CD4-positive, alpha-beta T cell (primary cell): Measurements from ENCODE around the gene HNRNPL. TPM values are rescaled to one million over a fixed set of nuclear protein-coding genes. Genes with fewer than 3 reads are reported as not detected.

ENCODE experiments used
- ATAC-seq: fragments of 200-7000 bp; cut with Tn5 transposase; one replicate; pipeline ENCODE4 v1.10.0; 2022; ENCODE audit warnings: mild to moderate bottlenecking; ENCODE audit not compliant: poor library complexity
- CTCF ChIA-PET: fragments of 350-600 bp; sonication (Branson Sonifier 250); formaldehyde crosslinking; loops from one replicate; lab custom pipeline; 2021; ENCODE audit warnings: antibody characterized with exemption, inconsistent platforms; lab: Charles Lee
- POLR2A ChIA-PET: fragments of 350-600 bp; sonication (Branson Sonifier 250); formaldehyde crosslinking; loops from one replicate; lab custom pipeline; 2021; ENCODE audit warnings: antibody characterized with exemption, inconsistent platforms; lab: Charles Lee
- DNase-seq, 14 experiments: peaks; one replicate each; pipeline ENCODE4 v3.0.0-alpha.2; 2013 to 2020; ENCODE audit warnings: mixed read lengths in 2 of 14
- H3K27ac ChIP-seq, 2 donors: one replicate each; pipeline versions ENCODE4 v1.5.1 to v1.7.0; 2013; ENCODE audit warnings: low read length in 2 of 2, low read depth in 1 of 2, mild to moderate bottlenecking in 1 of 2
- H3K27me3 ChIP-seq, 2 experiments: 1 replicate in 1 of 2; 2 replicates in 1 of 2; pipeline versions ENCODE4 v1.6.1 to v1.7.0; 2013; ENCODE audit warnings: low read length in 2 of 2, control low read depth in 1 of 2, mild to moderate bottlenecking in 1 of 2, moderate library complexity in 1 of 2; ENCODE audit not compliant: insufficient read depth in 2 of 2, control insufficient read depth in 1 of 2
- H3K36me3 ChIP-seq: one replicate; pipeline ENCODE4 v1.6.1; 2013; ENCODE audit warnings: low read length, control low read depth; ENCODE audit not compliant: insufficient read depth
- H3K4me1 ChIP-seq: one replicate; pipeline ENCODE4 v1.6.1; 2013; ENCODE audit warnings: low read length, control low read depth; ENCODE audit not compliant: insufficient read depth
- H3K4me3 ChIP-seq: one replicate; pipeline ENCODE4 v1.5.1; 2013; ENCODE audit warnings: mild to moderate bottlenecking, low read length, moderate library complexity
- H3K9me3 ChIP-seq, 2 experiments: 1 replicate in 1 of 2; 2 replicates in 1 of 2; pipeline versions ENCODE4 v1.6.1 to v1.7.0; 2013; ENCODE audit warnings: low read length in 2 of 2, mild to moderate bottlenecking in 2 of 2, control low read depth in 1 of 2, moderate library complexity in 1 of 2; ENCODE audit not compliant: control insufficient read depth in 1 of 2, insufficient read depth in 1 of 2
- H3K27ac Mint-ChIP-seq: one replicate; pipeline ENCODE4 v1.8.0; 2020; ENCODE audit warnings: mixed read lengths
- H3K27me3 Mint-ChIP-seq: one replicate; pipeline ENCODE4 v1.8.0; 2021; ENCODE audit warnings: mixed read lengths
- H3K36me3 Mint-ChIP-seq: one replicate; pipeline ENCODE4 v1.8.0; 2021; ENCODE audit warnings: low read depth, mixed read lengths
- H3K4me1 Mint-ChIP-seq: one replicate; pipeline ENCODE4 v1.8.0; 2021; ENCODE audit warnings: low read depth, mixed read lengths
- H3K4me3 Mint-ChIP-seq: one replicate; pipeline ENCODE4 v1.8.0; 2020; ENCODE audit warnings: mild to moderate bottlenecking, mixed read lengths
- H3K9me3 Mint-ChIP-seq: one replicate; pipeline ENCODE4 v1.8.0; 2020; ENCODE audit warnings: mixed read lengths
- CTCF ChIP-seq: fragments of 200-600 bp; IDR thresholded peaks from one replicate; pipeline ENCODE4 v1.8.0; 2022; ENCODE audit warnings: antibody characterized with exemption, mild to moderate bottlenecking
- intact Hi-C, 2 experiments: fragments of 100-400 bp; cut with DNase I in 1 of 2; cut with micrococcal nuclease in 1 of 2; formaldehyde crosslinking; loops; one replicate each; pipeline versions ENCODE4 v1.15.1 to v1.9.0; 2023 to 2025; cut with DNase I, micrococcal nuclease
- total RNA-seq, 174 experiments: library from RNA in 2 of 174; stranded (reverse) in 2 of 174; gene quantifications; one replicate each; pipeline ENCODE4 v1.2.3 and lab custom pipeline; 2021 to 2026

Gene HNRNPL
- total RNA-seq, 2 experiments from 2014 or later: 535 to 565 TPM

GRCh38 chr19:38879400-38879751, 29.6 kb upstream of the HNRNPL start:
- Mint-ChIP-seq H3K9me3 (no peaks in the 10 kb centered on the region), H3K36me3 (peaks cover 45% of the 10 kb centered on the region), H3K27me3 (no peaks in the 10 kb centered on the region), H3K4me1 (peaks cover 33% of the 10 kb centered on the region), H3K27ac (peak overlapping the region; percentile 97), H3K4me3 (no peak overlapping the region)
- DNase-seq (no peak), ATAC-seq (no peak)
- CTCF ChIA-PET: interaction anchor here (1.0 to 2.4 kb wide), 5 partner anchors 8 to 477 kb away, joined by 3 to 12 read pairs (median 4); partner anchors contain the start of genes FAM98C, MRPS12 and SARS2
- no peak for TF ChIP-seq CTCF
- Histone ChIP-seq H3K27me3 (no peaks in the 10 kb centered on the region), H3K9me3 (no peaks in the 10 kb centered on the region), H3K36me3 (peaks cover 24% of the 10 kb centered on the region), H3K4me1 (peaks cover 55% of the 10 kb centered on the region), H3K4me3 (no peak overlapping the region), H3K27ac (peak overlapping the region; percentile 90 to 96)
- POLR2A ChIA-PET: interaction anchor here (1.5 to 3.6 kb wide), 13 partner anchors 8 to 476 kb away, joined by 5 to 32 read pairs (median 13); partner anchors contain the start of genes ECH1, FAM98C, HNRNPL and MRPS12
- intact Hi-C loops: loop anchor here (2.0 to 5.0 kb wide), 3 partner anchors 19 to 147 kb away; partner anchors contain the start of genes NFKBIB (in 1 of the 2) and SIRT2 (in 1 of the 2)

GRCh38 chr19:38878575-38879399, 29.0 kb upstream of the HNRNPL start:
- TF ChIP-seq CTCF: no peak
- ChIA-PET POLR2A (interaction anchor here (0.6 to 3.6 kb wide), 17 partner anchors 9 to 476 kb away, joined by 3 to 32 read pairs (median 11); partner anchors contain the start of genes ECH1, FAM98C, HNRNPL and MRPS12), CTCF (interaction anchor here (0.6 to 2.4 kb wide), 8 partner anchors 9 to 476 kb away, joined by 3 to 12 read pairs (median 3); partner anchors contain the start of genes FAM98C, MRPS12 and SARS2)
- peaks cover 26% of the 10 kb centered on the region for H3K36me3 ChIP-seq
- H3K27me3 ChIP-seq: no peaks in the 10 kb centered on the region
- Mint-ChIP-seq H3K4me1 (peaks cover 33% of the 10 kb centered on the region), H3K27ac (peak overlapping the region; percentile 97), H3K36me3 (peaks cover 51% of the 10 kb centered on the region), H3K4me3 (peak overlapping the region; percentile 91), H3K9me3 (no peaks in the 10 kb centered on the region), H3K27me3 (no peaks in the 10 kb centered on the region)
- peaks cover 55% of the 10 kb centered on the region for H3K4me1 ChIP-seq
- peak; percentile 35 for ATAC-seq
- no peaks in the 10 kb centered on the region for H3K9me3 ChIP-seq
- intact Hi-C loops: loop anchor here (1.0 to 5.0 kb wide), 4 partner anchors 20 to 146 kb away; partner anchors contain the start of genes NFKBIB (in 2 of the 2) and SIRT2 (in 2 of the 2)
- peak overlapping the region; percentile 90 to 96 for H3K27ac ChIP-seq
- H3K4me3 ChIP-seq: peak overlapping the region; percentile 58
- no peak for DNase-seq

- Histone ChIP-seq H3K36me3 (peaks cover 22% of the 10 kb centered on the region), H3K4me3 (peak within 1 kb of the TSS; percentile 58), H3K4me1 (peaks cover 55% of the 10 kb centered on the region), H3K27ac (peak within 1 kb of the TSS; percentile 90 to 96), H3K27me3 (no peaks in the 10 kb centered on the region), H3K9me3 (no peaks in the 10 kb centered on the region)
- Mint-ChIP-seq H3K36me3 (peaks cover 52% of the 10 kb centered on the region), H3K27me3 (no peaks in the 10 kb centered on the region), H3K9me3 (no peaks in the 10 kb centered on the region), H3K4me3 (peak within 1 kb of the TSS; percentile 91), H3K27ac (peak within 1 kb of the TSS; percentile 97), H3K4me1 (peaks cover 38% of the 10 kb centered on the region)
- ATAC-seq (peak; percentile 96), DNase-seq (peak; percentile 45 to 86 (median 73))
- intact Hi-C loops: loop anchor here (1.0 to 5.0 kb wide), 4 partner anchors 21 to 146 kb away; partner anchors contain the start of genes NFKBIB (in 2 of the 2) and SIRT2 (in 2 of the 2)
- CTCF ChIA-PET: interaction anchor here (0.6 to 2.4 kb wide), 6 partner anchors 8 to 475 kb away, joined by 3 to 12 read pairs (median 4); partner anchors contain the start of genes FAM98C, MRPS12 and SARS2
- POLR2A ChIA-PET: interaction anchor here (0.6 to 3.6 kb wide), 17 partner anchors 8 to 475 kb away, joined by 3 to 32 read pairs (median 11); partner anchors contain the start of genes ECH1, FAM98C, HNRNPL and MRPS12
- TF ChIP-seq CTCF: no peak
Observed at GRCh38 chr19:38877781-38878574, 28.2 kb upstream of the HNRNPL start, which contains the start of gene RINL. Gene RINL, minus strand, starts transcription at chr19:38878275. Its CDS starts 1,533 bp downstream, at chr19:38876742.
